Brain microvascular endothelial cell (primary cell): ENCODE measurements around the gene FYN.
"Not testable (repeated sequence)": the region's sequence is repeated elsewhere in the genome, so short reads cannot be mapped to it uniquely, and the experiment has no call there.

Experiments
- DNase-seq: peaks from one replicate; pipeline ENCODE4 v3.0.0-alpha.2; 2020
- H3K27ac ChIP-seq: fragments of 250-450 bp; sonication (Bioruptor Pico); 2 replicates; pipeline ENCODE4 v1.5.1; 2020; ENCODE audit warnings: mild to moderate bottlenecking, moderate library complexity
- H3K27me3 ChIP-seq: fragments of 250-450 bp; sonication (Bioruptor Pico); replicated peaks from 2 replicates; pipeline ENCODE4 v1.5.1; 2020; ENCODE audit warnings: mild to moderate bottlenecking
- H3K36me3 ChIP-seq: fragments of 250-450 bp; sonication (Bioruptor Pico); replicated peaks from 2 replicates; pipeline ENCODE4 v1.5.1; 2020; ENCODE audit warnings: mild to moderate bottlenecking
- H3K4me3 ChIP-seq: 2 replicates; pipeline ENCODE4 v1.5.1; 2011; ENCODE audit warnings: low read depth, mild to moderate bottlenecking, control low read depth, low read length, moderate library complexity
- in situ Hi-C: cut with HindIII; loops from 2 replicates; pipeline ENCODE4 v1.10.0; 2017; ENCODE audit warnings: low sequenced_read_pairs, low pct_ligation_motif_present
- TF ChIP-seq, protein P1 (sequence below): IDR thresholded peaks from 2 replicates; pipeline ENCODE4 v1.5.1; 2011; ENCODE audit warnings: low read depth, mild to moderate bottlenecking, moderate library complexity, low read length, control low read depth, inconsistent platforms; ENCODE audit errors: missing control alignments

The FYN gene

DNA sequence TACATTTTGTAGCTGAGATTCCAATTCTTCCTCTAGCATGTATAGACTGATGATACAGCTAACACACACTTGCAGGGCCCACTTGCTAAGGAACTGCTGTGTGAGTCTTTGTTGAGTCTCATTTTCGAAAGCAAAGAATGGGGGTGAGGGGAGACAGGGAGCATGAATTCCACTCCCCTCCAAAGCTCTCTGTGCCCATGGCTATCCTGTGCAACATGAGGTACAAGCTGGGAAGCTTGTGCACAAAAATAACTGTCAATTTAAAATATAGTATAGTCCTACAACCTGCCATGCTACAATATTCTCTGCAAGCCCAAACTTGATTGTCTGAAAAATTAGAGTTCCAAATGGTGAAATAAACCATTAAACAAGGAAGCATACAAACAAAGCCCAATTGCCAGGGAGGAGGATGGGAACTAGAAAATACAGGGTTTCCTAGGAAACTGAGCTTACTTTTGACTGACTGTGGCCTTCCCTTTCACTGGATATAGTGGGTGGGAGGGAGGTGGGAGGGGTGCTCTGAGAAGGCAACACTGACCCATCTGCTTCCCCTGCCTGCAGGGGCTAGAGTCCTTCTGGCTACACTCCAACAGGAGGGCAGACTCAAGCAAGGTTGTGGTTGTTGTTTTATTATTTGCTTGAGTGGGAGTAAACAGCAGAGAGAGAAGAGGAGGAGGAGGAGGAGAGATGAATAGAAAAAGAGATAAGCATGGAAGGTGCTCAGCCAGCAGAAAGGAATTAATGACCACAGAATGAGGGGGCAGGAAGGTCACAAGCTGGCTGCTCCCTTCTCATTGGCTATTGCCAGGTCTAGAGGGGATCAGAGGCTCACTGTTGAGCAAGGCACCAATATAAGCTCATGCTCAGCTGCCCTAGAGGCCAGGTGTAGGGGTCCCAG, 84.6 kb downstream of the FYN start:
- H3K27me3 ChIP-seq, result no peaks in the 10 kb centered on the region
- H3K36me3 ChIP-seq, result no peaks in the 10 kb centered on the region
- TF ChIP-seq, protein P1, sequence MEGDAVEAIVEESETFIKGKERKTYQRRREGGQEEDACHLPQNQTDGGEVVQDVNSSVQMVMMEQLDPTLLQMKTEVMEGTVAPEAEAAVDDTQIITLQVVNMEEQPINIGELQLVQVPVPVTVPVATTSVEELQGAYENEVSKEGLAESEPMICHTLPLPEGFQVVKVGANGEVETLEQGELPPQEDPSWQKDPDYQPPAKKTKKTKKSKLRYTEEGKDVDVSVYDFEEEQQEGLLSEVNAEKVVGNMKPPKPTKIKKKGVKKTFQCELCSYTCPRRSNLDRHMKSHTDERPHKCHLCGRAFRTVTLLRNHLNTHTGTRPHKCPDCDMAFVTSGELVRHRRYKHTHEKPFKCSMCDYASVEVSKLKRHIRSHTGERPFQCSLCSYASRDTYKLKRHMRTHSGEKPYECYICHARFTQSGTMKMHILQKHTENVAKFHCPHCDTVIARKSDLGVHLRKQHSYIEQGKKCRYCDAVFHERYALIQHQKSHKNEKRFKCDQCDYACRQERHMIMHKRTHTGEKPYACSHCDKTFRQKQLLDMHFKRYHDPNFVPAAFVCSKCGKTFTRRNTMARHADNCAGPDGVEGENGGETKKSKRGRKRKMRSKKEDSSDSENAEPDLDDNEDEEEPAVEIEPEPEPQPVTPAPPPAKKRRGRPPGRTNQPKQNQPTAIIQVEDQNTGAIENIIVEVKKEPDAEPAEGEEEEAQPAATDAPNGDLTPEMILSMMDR, result no peak
- no peak overlapping the region for H3K4me3 ChIP-seq
- no peak for DNase-seq
- H3K27ac ChIP-seq, result no peak overlapping the region
- in situ Hi-C loops, result no loop called here

DNA sequence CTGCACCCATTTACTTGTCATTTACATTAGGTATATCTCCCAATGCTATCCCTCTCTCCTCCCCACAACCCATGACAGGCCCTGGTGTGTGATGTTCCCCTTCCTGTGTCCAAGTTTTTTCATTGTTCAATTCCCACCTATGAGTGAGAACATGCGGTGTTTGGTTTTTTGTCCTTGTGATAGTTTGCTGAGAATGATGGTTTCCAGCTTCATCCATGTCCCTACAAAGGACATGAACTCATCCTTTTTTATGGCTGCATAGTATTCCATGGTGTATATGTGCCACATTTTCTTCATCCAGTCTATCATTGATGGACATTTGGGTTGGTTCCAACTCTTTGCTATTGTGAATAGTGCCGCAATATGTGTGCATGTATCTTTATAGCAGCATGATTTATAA, 87.1 kb downstream of the FYN start:
- in situ Hi-C loops, H3K27ac ChIP-seq, H3K27me3 ChIP-seq, DNase-seq, H3K36me3 ChIP-seq, H3K4me3 ChIP-seq: not testable (repeated sequence)

- H3K27me3 ChIP-seq, result no peaks in the 10 kb centered on the region
- TF ChIP-seq, protein P1, result no peak
- H3K4me3 ChIP-seq, result no peak overlapping the region
- no peak for DNase-seq
- no peaks in the 10 kb centered on the region for H3K36me3 ChIP-seq
- in situ Hi-C loops, result no loop called here
- H3K27ac ChIP-seq, result no peak overlapping the region
Measured at GRCh38 chr6:111784433-111784832, 88.8 kb downstream of the FYN start.

DNA sequence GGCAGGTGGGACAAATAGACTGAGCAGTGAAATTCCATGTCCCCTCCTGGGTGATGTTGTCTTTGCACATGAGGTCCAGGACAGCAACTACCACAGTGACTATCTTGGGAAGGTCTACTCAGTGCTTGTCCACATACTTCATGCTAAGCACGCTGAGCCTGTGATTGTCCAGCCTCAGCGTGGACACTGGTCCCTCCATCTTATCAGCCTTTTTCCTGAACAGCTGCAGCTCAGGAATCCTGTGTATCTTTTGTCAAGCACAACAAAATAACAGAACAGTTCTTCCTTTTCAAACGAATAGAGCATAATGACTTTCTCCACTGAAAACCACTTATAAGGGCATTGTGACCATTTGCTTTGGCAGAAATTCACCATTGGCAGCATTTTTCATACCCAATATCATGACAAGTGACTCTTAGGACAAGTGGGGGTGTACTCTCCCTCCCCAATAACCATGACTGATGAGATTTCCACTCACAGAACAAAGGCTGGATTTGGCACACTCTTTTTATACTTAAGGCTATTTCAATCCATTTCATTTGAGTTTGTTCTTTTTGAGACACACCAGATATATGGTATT, 90.3 kb downstream of the FYN start:
- in situ Hi-C loops, result no loop called here
- TF ChIP-seq, protein P1, result no peak
- Histone ChIP-seq H3K4me3 (no peak overlapping the region), H3K36me3 (no peaks in the 10 kb centered on the region), H3K27ac (no peak overlapping the region), H3K27me3 (no peaks in the 10 kb centered on the region)
- no peak for DNase-seq

DNA sequence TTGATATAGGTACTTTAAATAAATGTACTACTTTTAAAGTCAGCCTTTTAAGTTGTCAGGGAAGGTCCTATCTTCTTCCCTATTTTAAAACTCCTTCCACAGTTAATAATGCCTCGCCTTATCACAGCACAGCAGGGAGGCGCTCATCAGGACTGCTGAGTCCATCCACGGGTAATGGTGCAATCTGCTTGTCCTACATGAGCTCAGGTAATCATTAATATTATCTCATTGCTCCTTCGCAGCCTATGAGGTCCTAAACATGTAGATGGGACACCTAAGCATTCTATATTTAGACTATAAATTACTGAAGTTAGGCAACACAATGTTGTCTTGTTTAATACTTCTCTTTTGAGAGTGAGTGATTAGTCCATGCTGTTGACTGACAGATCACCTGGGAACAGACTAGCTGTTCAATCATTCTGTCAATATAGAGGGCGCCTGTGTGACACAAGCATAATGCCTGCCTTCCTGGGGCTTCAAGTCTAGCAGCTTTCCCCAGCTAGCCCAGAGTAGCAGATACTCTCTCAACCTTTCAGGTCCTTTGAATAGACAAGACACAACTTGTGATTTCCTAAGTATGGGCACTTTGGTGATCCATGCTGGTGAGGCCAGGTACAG, 91.0 kb downstream of the FYN start:
- no peaks in the 10 kb centered on the region for H3K36me3 ChIP-seq
- no peak overlapping the region for H3K4me3 ChIP-seq
- in situ Hi-C loops, result no loop called here
- TF ChIP-seq, protein P1, result no peak
- H3K27ac ChIP-seq, result no peak overlapping the region
- no peaks in the 10 kb centered on the region for H3K27me3 ChIP-seq
- no peak for DNase-seq

DNA sequence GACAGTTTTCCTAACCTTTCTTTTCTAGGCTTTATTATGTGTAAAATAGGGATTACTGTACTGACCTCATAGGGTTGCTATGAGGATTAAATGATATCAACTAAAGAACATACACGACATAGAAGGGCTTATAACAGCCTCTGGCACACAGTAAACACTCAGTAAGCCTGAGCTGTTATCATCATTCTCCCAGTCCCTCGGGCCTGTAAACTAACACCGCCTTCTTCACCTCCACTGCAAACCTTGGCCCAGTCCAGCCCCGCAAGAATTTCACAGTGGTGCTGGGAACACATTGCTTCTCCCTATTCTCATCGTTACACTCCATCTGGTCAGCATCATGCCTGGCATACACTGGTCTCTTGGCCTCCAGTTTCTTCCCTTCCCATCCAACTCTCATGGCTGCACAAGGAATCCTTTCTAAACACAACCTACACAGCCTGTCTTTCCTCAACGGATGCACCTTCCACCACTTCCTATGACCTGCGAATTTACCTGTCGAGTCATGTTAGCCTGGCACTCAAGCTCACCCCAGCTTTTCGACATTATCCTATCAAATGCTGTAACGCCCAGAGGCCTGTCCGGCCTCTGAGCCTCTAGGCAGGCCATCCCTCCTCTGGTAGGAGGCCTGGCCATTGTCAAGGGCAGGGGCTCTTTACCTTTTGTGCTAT, 92.1 kb downstream of the FYN start:
- Histone ChIP-seq H3K36me3 (no peaks in the 10 kb centered on the region), H3K4me3 (no peak overlapping the region), H3K27ac (no peak overlapping the region), H3K27me3 (no peaks in the 10 kb centered on the region)
- TF ChIP-seq, protein P1, result no peak
- peak; percentile 49 for DNase-seq
- in situ Hi-C loops, result no loop called here
